Right cardiac atrium (tissue), 5 donors: ENCODE measurements around the gene RIPOR3. TPM values are rescaled to one million over a fixed set of nuclear protein-coding genes. Genes with fewer than 3 reads are reported as not detected.
A peak's percentile ranks its signal among the peaks of the same experiment; 100 is the strongest.
"Not testable (repeated sequence)": the region's sequence is repeated elsewhere in the genome, so short reads cannot be mapped to it uniquely, and the experiment has no call there.

Experiments
- ATAC-seq, 2 donors: fragments of 200-7000 bp; cut with Tn5 transposase; one replicate each; pipeline versions ENCODE4 v1.8.0 to v1.9.1; 2020; ENCODE audit warnings: moderate library complexity in 2 of 2, mild to moderate bottlenecking in 1 of 2
- DNase-seq, 3 donors: peaks; one replicate each; pipeline ENCODE4 v3.0.0-alpha.2; 2020
- H3K27ac ChIP-seq: one replicate; pipeline ENCODE4 v1.5.1; 2013; ENCODE audit warnings: mild to moderate bottlenecking, low read length, control low read depth, moderate library complexity
- H3K27me3 ChIP-seq: one replicate; pipeline ENCODE4 v1.6.1; 2013; ENCODE audit not compliant: control insufficient read depth, insufficient read depth
- H3K4me1 ChIP-seq: one replicate; pipeline ENCODE4 v1.6.1; 2013; ENCODE audit warnings: low read length; ENCODE audit not compliant: control insufficient read depth, insufficient read depth
- H3K4me3 ChIP-seq: one replicate; pipeline ENCODE4 v1.5.1; 2013; ENCODE audit warnings: low read length, control low read depth
- H3K9me3 ChIP-seq: one replicate; pipeline ENCODE4 v1.6.1; 2013; ENCODE audit warnings: low read length; ENCODE audit not compliant: control insufficient read depth
- WGBS: extraction: QIAGEN DNeasy Blood & Tissue Kit; methylation state at CpG from one replicate; pipeline ENCODE4 v1.1.7; 2013; 5-methylcytosine and 5-hydroxymethylcytosine counted together
- intact Hi-C, 4 donors: fragments of 100-400 bp; cut with DNase I; formaldehyde crosslinking; loops; one replicate each; pipeline versions ENCODE4 v1.11.0 to v1.14.0; 2022 to 2023
- polyA plus RNA-seq: library from polyadenylated mRNA; stranded (reverse); fragments of 200-250 nt; gene quantifications from one replicate; pipeline ENCODE4 v1.2.3, GENCODE V29; 2013
- total RNA-seq, 4 donors: library from RNA; stranded (reverse); fragmentation: NEBNext Ultra II Directional; extraction: Animal tissue kit (Norgen Biotek cat#: 25700); gene quantifications; one replicate each; pipeline ENCODE4 v1.2.1, GENCODE V29; 2021
- donor health status: healthy with polysubstance abuse.
- donor health status: DM: no; HTN: yes; CAD: no.
- donor health status: DM: no; HTN: no; CAD: no.
- donor health status: DM: no; HTN: yes; CAD: no; lungs with severe emphysema.
- donor health status: DM: yes; HTN: yes; CAD: no.

RIPOR3 gene
- total and polyA plus RNA-seq, 5 donors: 2.1 to 12.9 (median 3.5) TPM

GRCh38 chr20:50723672-50724071, 32.3 kb upstream of the RIPOR3 start:
- peaks cover 2% of the 10 kb centered on the region for H3K4me1 ChIP-seq
- intact Hi-C loops: no loop called here
- H3K27me3 ChIP-seq: no peaks in the 10 kb centered on the region
- H3K9me3 ChIP-seq: no peaks in the 10 kb centered on the region
- no peak overlapping the region for H3K4me3 ChIP-seq
- ATAC-seq (no peak), DNase-seq (no peak)
- no peak overlapping the region for H3K27ac ChIP-seq
- 88% methylated on average over 9 of the region's 9 CpGs for WGBS

GRCh38 chr20:50722424-50723155, 31.2 kb upstream of the RIPOR3 start:
- Histone ChIP-seq H3K4me3 (no peak overlapping the region), H3K4me1 (peaks cover 2% of the 10 kb centered on the region), H3K27ac (peak overlapping the region; percentile 70), H3K27me3 (no peaks in the 10 kb centered on the region), H3K9me3 (no peaks in the 10 kb centered on the region)
- DNase-seq: no peak
- 94% methylated on average over 10 of the region's 10 CpGs for WGBS
- ATAC-seq: no peak
- intact Hi-C loops: no loop called here

- intact Hi-C loops: no loop called here
- no peak overlapping the region for H3K4me3 ChIP-seq
- WGBS: 52% methylated on average over 9 of the region's 9 CpGs
- no peaks in the 10 kb centered on the region for H3K9me3 ChIP-seq
- DNase-seq (peak; percentile 69 to 80 (median 73)), ATAC-seq (peak; percentile 86 to 91)
- peaks cover 2% of the 10 kb centered on the region for H3K4me1 ChIP-seq
- H3K27ac ChIP-seq: peak overlapping the region; percentile 70
- no peaks in the 10 kb centered on the region for H3K27me3 ChIP-seq
Observed at GRCh38 chr20:50721881-50722281, 30.5 kb upstream of the RIPOR3 start.

GRCh38 chr20:50720582-50720981, 29.2 kb upstream of the RIPOR3 start:
- H3K4me3 ChIP-seq: no peak overlapping the region
- DNase-seq (no peak), ATAC-seq (no peak)
- H3K27ac ChIP-seq: no peak overlapping the region
- intact Hi-C loops: no loop called here
- H3K9me3 ChIP-seq: no peaks in the 10 kb centered on the region
- peaks cover 2% of the 10 kb centered on the region for H3K4me1 ChIP-seq
- H3K27me3 ChIP-seq: no peaks in the 10 kb centered on the region

- intact Hi-C loops: no loop called here
- Histone ChIP-seq H3K4me1 (peaks cover 2% of the 10 kb centered on the region), H3K27me3 (no peaks in the 10 kb centered on the region), H3K27ac (no peak overlapping the region), H3K4me3 (no peak overlapping the region), H3K9me3 (no peaks in the 10 kb centered on the region)
- DNase-seq (no peak), ATAC-seq (no peak)
- 80% methylated on average over 5 of the region's 5 CpGs for WGBS
Observed at GRCh38 chr20:50720026-50720425, 28.7 kb upstream of the RIPOR3 start.

- WGBS: 95% methylated on average over 4 of the region's 4 CpGs
- Histone ChIP-seq H3K4me3 (no peak overlapping the region), H3K4me1 (peaks cover under 1% of the 10 kb centered on the region), H3K27me3 (no peaks in the 10 kb centered on the region), H3K9me3 (no peaks in the 10 kb centered on the region), H3K27ac (no peak overlapping the region)
- intact Hi-C loops: loop anchor here in 2 of 4 donors (10.0 kb wide), 2 partner anchors 55 to 95 kb away; no protein-coding TSS in a partner anchor
- DNase-seq (no peak), ATAC-seq (no peak)
Observed at GRCh38 chr20:50719328-50719727, 28.0 kb upstream of the RIPOR3 start.

GRCh38 chr20:50717974-50718761, 26.8 kb upstream of the RIPOR3 start:
- H3K4me1 ChIP-seq: no peaks in the 10 kb centered on the region
- intact Hi-C loops: loop anchor here in 2 of 4 donors (10.0 kb wide), 2 partner anchors 53 to 93 kb away; no protein-coding TSS in a partner anchor
- no peak overlapping the region for H3K4me3 ChIP-seq
- no peak overlapping the region for H3K27ac ChIP-seq
- ATAC-seq (no peak), DNase-seq (no peak)
- H3K27me3 ChIP-seq: no peaks in the 10 kb centered on the region
- 55% methylated on average over 13 of the region's 13 CpGs for WGBS
- no peaks in the 10 kb centered on the region for H3K9me3 ChIP-seq

- intact Hi-C loops: loop anchor here in 2 of 4 donors (10.0 kb wide), 2 partner anchors 53 to 93 kb away; no protein-coding TSS in a partner anchor
Observed at GRCh38 chr20:50717312-50717711, 26.0 kb upstream of the RIPOR3 start.

GRCh38 chr20:50716518-50716917, 25.2 kb upstream of the RIPOR3 start:
- H3K27me3 ChIP-seq: no peaks in the 10 kb centered on the region
- ATAC-seq (no peak), DNase-seq (no peak)
- no peaks in the 10 kb centered on the region for H3K9me3 ChIP-seq
- H3K4me1 ChIP-seq: no peaks in the 10 kb centered on the region
- intact Hi-C loops: loop anchor here in 2 of 4 donors (10.0 kb wide), 2 partner anchors 52 to 92 kb away; no protein-coding TSS in a partner anchor
- WGBS: 84% methylated on average over 1 of the region's 1 CpG
- no peak overlapping the region for H3K4me3 ChIP-seq
- H3K27ac ChIP-seq: no peak overlapping the region

More at GRCh38 chr20:50717312-50717711, 26.0 kb upstream of the RIPOR3 start:
- H3K9me3 ChIP-seq: no peaks in the 10 kb centered on the region
- ATAC-seq: no peak
- H3K4me3 ChIP-seq: no peak overlapping the region
- no peaks in the 10 kb centered on the region for H3K4me1 ChIP-seq
- 70% methylated on average over 2 of the region's 2 CpGs for WGBS
- no peak for DNase-seq
- no peak overlapping the region for H3K27ac ChIP-seq
- H3K27me3 ChIP-seq: no peaks in the 10 kb centered on the region

- intact Hi-C loops: loop anchor here in 2 of 4 donors (10.0 kb wide), 2 partner anchors 51 to 91 kb away; no protein-coding TSS in a partner anchor
- no peak for DNase-seq
Observed at GRCh38 chr20:50715694-50716093, 24.4 kb upstream of the RIPOR3 start.

GRCh38 chr20:50714426-50714825, 23.1 kb upstream of the RIPOR3 start:
- not testable (repeated sequence) for H3K27ac ChIP-seq, ATAC-seq, H3K9me3 ChIP-seq, H3K27me3 ChIP-seq, H3K4me1 ChIP-seq, H3K4me3 ChIP-seq, DNase-seq
- WGBS: 95% methylated on average over 12 of the region's 12 CpGs
- intact Hi-C loops: loop anchor here in 2 of 4 donors (10.0 kb wide), 2 partner anchors 50 to 90 kb away; no protein-coding TSS in a partner anchor

More at GRCh38 chr20:50715694-50716093, 24.4 kb upstream of the RIPOR3 start:
- Histone ChIP-seq H3K4me1 (no peaks in the 10 kb centered on the region), H3K27ac (no peak overlapping the region), H3K27me3 (no peaks in the 10 kb centered on the region), H3K4me3 (no peak overlapping the region), H3K9me3 (no peaks in the 10 kb centered on the region)
- WGBS: 86% methylated on average over 3 of the region's 3 CpGs
- no peak for ATAC-seq
